GM18507 (cell line): ENCODE measurements around the gene RAB34.
"Not testable (repeated sequence)": the region's sequence is repeated elsewhere in the genome, so short reads cannot be mapped to it uniquely, and the experiment has no call there.

ENCODE experiments used
- DNase-seq: peaks from one replicate; pipeline ENCODE4 v3.0.0; 2011; ENCODE audit warnings: low read depth; ENCODE audit not compliant: insufficient read length; ENCODE audit errors: extremely low spot score
- FAIRE-seq: peaks from 2 replicates; lab custom pipeline; 2011; peaks lifted over from hg19 to GRCh38; lab: Jason Lieb, UNC

Gene RAB34

DNA sequence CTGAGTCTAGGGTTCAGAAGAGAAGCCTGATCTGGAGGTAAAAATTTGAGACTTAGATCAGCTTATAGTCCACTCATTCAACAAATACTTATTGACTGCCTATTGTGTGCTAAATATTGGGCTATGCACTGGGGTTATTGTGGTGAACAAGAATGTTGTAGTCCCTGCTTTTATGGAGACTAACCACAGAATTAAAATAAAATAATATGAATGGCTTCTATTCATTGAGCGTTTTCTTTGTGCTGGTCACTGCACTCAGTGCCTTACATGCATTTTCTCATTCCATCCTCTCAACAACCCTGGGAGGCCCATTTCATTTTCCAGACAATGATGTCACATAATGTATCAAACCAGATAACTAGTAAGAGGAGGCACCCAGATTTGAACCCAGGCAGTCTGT, 15.7 kb upstream of the RAB34 start:
- DNase-seq (no peak), FAIRE-seq (no peak)

DNA sequence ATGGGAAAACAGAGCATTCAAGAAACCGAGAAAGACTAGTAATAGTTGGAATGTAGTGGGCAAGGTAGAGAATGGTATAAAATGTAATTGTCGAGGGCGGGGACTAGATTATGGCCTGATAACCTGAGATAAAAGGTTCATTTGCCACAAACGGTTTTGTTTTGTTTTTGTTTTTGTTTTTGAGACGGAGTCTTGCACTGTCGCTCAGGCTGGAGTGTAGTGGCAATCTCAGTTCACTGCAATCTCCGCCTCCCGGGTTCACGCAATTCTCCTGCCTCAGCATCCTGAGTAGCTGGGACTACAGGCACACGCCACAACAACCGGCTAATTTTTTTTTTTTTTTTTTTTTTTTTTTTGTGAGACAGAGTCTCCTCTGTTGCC, 12.3 kb upstream of the RAB34 start:
- FAIRE-seq (no peak), DNase-seq (no peak)

DNA sequence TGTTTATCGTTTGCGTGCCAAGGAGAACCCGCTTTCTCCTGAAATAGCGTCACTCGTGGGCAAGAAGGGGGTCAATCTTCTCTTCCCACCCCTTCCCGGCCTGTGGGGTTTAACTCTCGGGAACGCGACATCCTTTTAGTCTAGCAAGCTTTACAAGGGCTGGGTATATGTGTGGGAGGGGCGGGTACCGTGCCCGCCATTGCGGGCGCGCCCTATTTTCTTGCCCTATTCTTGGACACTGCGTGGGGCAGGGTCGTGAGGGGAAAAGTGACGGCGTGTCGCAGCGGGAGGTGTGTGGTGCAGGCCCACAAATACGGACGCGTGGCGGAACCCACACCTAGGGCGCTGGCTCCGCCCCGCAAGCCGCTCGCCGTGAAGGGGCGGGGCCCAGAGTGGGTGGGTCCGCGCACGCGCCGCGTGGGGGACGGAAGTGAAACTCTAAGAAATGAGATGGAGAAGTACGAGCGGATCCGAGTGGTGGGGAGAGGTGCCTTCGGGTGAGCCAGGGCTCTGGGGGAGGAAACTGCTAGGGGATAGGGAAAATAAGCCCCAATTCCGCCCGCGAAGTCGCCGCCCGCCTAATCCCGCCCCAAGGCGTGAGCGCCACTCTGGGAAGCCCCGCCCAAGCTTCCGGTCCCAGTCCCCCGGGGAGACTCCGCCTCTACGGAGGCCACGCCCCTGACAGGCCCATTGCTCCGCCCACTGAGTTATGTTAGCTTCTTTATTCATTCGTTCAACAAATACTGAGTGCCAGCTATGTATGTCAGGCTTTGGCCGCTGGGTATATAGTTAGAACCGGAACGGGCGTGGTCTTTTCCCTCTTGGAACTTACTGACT, 10.9 kb upstream of the RAB34 start, which contains the start of gene NEK8:
Gene NEK8, plus strand, starts transcription at position 425 of the 837 bp plus-strand sequence. Its CDS starts 26 bp downstream, at position 451.
- FAIRE-seq: no peak
- peak; percentile 67 for DNase-seq

DNA sequence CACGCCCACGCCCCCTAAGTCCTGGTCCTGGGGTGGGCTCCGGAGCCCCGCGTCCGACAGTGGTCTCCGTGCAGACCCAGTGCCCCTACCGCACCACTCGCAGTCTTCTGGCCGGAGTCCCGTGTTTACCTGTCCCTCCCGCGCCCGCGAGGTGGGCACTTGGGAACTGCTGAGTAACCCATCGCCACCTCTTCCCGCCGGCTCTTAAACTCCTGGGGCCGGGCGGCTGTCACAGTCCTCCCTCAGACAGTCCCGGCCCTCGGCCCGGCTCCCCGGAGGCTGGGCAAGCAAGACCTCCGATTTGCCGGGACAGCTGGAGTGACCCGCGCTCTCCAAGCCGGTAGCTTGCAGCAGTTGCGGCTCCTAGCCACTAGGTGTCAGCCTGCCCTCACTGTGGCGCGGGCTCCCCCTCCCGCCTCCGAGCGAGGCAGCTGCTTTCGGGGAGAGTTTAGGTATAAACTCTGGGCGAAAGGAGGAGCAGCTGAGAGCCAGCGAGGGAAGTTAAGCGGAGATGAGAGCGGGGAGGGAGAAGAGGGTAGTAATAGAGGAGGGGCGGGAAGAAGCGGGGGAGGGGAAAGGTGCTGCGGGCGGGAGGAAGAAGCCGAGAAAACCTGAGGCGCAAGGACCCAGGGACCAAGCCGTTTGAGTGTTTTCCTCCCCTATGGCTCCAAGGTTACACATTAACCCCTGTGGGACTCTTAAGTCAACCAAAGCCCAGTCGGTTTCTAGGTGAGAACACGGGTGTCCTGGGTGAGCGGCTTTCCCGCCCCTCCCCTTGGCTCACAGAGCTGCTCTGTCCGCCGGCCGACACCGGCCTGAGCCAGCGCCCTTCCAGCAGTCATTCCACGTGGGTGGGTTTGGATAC, 9.2 kb upstream of the RAB34 start:
- peak; percentile 92 for FAIRE-seq
- DNase-seq: peak; percentile 68

DNA sequence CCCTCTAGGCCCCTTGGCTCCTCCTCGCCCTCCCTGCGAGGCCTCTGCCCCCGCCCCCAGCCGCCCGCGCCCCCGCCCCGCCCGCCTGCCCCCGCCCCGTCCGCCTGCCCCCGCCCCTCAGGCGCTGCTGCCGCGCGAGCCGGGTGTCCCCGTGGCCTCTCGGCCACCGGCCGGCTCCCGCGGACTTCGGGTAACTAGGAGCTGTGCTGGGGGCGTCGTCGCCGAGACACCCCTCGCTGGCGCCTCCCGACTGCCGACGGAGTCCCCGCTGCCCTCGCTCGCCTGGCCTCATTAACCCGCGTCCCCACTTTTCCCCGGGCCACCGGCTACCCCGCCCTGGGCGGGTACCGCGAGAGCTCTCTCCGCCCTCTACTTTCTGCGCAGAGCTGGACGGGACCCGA, 8.6 kb upstream of the RAB34 start, which contains the start of gene TLCD1:
Gene TLCD1, minus strand, starts transcription at position 8 of the 401 bp plus-strand sequence. CDS start 136 bp downstream, outside the sequence.
- FAIRE-seq (no peak), DNase-seq (no peak)

DNA sequence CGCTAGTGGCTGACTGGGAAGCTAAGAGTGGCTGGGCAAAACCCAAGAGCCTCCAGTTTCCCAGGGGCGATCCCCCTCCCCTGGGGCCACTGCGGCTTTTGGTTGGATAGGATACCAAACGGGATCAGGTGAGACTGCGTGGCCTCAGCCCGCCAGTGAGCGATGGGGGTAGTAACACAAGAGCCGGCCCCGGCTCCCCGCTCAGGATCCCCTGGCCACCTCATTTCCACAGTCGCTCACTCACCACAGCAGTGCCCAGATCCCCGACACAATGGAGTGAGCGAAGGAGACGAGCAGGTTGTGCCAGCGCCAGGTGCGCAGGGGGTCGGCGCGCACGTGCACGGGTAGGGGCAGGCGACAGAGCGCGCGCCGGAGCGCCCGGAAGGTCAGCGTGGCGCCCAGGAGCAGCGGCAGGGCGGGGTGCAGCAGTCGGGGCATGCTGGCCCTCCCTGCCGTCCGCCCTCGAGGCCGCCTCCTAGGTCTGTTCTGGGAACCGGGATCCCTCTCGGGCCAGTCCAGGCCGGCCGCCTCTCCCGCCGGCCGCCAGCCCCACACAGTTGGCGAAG, 8.1 kb upstream of the RAB34 start:
- FAIRE-seq (no peak), DNase-seq (no peak)

DNA sequence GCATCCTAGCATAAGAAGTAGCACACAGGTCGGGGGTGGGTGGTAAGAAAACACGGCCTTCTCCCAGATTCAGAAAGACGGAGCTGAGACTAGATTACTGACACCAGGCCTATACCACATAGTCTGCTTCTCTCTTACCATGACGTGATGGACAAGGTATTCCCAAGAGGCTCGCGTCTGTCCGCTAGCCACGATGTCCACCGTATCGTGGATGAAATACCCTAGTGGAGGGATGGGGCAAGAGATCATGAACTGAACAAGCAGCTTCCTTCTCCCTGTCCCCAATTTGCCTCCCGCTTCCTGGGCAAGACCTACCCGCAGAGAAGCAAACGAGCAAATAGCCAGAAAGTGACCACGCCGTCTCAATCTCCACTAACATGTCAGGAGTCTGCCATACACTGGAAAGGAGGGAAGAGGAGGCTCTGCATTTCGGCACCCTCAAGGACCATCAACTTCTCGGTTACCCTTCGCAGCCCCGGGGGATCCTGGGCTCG, 7.5 kb upstream of the RAB34 start:
- FAIRE-seq: peak; percentile 60
- no peak for DNase-seq

DNA sequence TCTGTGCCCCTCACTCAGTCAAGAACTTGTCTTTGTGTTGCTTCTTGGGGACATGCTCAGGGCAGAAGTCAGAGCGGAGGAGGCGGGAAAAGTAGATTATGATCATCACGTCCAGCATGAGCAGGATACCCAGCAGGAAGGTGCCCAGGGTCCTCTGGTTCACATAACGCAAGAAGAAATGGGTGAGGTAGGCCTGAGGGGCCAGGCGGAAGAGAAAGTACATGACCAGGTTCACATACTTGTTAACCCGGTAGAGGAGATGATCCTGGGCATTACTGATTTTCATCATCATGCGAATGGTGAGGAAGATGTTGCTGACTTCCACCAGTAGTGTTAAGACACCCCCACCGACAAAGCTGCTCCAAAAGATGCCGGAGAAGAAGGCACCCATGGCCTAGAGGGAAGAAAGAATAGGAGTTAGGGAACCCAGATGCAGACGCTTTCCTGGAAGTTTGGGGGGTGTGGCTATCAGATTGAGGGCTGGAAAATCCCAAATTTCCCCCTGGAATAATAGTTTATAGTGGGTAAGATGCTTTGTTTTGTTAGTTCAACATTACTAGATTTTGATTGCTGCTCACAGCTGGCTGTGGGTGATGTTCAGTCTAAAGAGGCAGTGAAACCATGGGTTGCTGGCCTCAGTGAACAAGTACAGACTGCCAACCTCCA, 7.0 kb upstream of the RAB34 start:
- FAIRE-seq (no peak), DNase-seq (no peak)

DNA sequence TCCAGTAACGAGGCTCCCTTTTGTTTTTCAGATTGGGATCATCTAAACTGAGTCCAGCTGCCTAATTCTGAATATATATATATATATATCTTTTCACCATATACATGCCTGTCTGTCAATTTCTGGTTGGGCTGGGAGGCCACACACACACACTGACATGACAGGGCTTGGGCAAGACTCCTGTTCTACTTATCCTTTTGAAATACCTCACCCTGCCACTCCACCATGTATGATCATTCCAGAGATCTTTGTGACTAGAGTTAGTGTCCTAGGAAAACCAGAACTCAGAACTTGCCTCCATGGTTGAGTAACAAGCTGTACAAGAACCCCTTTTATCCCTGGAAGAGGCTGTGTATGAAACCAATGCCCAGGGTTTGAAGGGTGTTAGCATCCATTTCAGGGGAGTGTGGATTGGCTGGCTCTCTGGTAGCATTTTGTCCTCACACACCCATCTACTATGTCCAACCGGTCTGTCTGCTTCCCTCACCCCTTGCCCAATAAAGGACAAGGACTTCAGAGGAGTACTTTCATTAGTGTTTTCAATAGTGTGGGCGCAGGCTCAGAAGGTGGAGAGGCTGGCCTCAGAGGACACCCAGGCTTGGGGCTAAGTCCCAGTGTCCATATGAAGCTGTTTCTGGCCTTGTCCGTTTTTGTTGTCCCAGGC, 6.3 kb upstream of the RAB34 start:
- not testable (repeated sequence) for FAIRE-seq

DNA sequence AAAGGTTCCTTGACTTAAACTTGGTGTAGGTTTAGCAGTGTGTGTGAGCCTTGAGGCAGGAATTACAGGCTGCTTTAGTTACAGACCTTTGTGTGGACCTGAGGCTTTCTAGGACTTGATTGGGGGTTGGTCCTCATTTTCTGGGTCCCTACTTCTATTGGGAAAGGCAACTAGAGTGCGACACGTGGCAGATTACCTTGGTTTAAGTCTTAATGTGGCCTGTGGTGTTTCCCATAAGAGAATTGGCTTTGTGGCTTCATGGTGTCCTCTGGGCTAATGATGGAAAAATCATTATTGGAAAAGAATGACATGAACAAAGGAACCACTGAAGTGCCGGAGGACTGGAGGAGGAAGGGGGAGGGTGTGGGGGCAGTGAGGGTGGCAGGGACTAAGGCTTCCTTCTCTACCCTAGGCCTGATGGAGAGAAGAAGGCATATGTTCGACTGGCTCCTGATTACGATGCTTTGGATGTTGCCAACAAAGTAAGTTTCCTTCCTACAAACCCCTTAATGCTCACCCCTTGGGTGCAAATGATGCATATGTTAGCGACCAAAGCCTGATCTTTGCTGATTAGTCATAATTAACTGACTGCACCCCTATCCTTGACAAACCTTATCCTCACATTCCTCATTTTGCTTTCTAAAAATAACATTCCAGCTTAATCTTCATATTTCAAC, 5.6 kb upstream of the RAB34 start:
- FAIRE-seq (no peak), DNase-seq (no peak)

More for the DNA sequence above, 6.3 kb upstream of the RAB34 start:
- DNase-seq: not testable (repeated sequence)

DNA sequence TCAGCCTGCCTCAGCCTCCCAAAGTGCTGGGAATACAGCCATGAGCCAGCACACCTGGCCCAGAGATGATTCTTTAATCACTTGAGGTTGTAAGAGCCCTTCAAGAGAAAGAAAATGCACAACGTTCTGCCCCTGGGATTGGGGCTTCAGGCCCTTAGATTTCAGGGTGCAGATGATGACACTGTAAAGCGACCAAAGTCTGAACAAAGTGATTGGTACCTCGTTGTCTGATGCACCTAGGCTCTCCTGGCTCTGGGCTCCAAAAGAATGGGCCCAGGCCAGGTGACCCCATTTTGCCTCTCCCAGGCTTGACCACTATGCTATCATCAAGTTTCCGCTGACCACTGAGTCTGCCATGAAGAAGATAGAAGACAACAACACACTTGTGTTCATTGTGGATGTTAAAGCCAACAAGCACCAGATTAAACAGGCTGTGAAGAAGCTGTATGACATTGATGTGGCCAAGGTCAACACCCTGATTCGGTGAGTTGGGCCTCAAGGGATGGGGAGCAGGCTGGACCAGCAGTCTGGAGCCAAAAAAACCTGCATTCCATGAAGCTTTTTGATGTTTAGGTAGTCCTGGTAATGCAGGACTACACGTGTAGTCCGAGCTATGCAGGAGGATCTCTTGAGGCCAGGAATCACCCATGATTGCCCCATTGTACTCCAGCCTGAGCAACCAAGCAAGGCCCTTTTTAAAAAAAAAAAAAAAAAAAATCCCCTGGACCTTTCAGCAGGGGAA, 4.9 kb upstream of the RAB34 start:
- no peak for DNase-seq
- no peak for FAIRE-seq

DNA sequence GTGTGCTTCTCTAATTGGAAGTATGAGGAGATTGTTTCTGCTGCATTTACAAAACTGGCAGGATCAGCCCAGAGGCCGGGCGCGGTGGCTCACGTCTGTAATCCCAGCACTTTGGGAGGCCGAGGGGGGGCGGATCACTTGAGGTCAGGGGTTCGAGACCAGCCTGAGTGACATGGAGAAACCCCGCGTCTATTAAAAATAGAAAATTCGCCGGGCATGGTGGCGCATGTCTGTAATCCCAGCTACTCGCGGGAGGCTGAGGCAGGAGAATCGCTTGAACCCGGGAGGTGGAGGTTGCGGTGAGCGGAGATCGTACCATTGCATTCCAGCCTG, 3.3 kb upstream of the RAB34 start:
- DNase-seq, FAIRE-seq: not testable (repeated sequence)

DNA sequence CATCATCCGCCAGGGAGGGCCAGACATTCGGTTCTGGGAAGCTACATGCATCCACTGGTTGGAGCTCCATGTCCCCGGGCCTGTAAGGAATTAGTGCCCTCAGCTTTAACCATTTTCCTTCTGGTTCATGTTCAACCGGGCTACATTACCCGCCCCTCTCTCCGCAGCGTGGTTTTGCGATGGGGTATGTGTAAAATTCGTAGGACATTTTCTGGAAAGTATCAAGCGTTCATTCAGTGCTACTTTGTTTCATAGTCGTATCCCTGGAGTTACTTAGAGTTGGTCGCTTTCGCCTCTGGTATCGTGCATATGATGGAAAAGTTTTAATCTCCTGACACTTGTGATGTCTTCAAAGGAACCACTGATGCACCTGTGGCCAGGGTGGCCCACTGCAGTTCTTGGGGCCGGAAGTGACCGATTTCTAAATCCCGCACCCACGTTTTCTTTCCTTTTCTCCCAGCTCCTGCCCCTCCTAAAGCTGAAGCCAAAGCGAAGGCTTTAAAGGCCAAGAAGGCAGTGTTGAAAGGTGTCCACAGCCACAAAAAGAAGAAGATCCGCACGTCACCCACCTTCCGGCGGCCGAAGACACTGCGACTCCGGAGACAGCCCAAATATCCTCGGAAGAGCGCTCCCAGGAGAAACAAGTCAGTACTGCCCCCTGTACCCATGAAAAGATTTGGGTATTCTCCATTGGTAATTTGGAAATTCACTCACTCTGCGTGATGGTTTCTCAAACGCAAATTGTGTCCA, 2.8 kb upstream of the RAB34 start:
- FAIRE-seq (no peak), DNase-seq (no peak)

DNA sequence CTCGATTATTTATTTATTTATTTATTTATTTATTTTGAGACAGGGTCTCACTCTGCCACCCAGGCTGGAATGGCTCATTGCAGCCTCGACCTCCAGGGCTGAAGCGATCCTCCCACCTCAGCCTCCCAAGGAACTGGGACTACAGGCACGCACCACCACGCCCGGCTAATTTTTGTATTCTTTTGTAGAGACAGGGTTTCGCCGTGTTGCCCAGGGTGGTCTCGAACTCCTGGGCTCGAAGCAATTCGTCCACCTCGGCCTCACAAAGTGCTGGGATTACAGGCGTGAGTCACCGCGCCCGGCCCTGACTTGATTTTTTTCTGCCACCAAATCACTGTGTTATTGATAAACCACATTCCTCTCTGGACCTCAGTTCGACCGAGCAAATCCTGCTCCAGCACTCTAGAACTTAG, 1.4 kb upstream of the RAB34 start:
- DNase-seq (no peak), FAIRE-seq (no peak)

DNA sequence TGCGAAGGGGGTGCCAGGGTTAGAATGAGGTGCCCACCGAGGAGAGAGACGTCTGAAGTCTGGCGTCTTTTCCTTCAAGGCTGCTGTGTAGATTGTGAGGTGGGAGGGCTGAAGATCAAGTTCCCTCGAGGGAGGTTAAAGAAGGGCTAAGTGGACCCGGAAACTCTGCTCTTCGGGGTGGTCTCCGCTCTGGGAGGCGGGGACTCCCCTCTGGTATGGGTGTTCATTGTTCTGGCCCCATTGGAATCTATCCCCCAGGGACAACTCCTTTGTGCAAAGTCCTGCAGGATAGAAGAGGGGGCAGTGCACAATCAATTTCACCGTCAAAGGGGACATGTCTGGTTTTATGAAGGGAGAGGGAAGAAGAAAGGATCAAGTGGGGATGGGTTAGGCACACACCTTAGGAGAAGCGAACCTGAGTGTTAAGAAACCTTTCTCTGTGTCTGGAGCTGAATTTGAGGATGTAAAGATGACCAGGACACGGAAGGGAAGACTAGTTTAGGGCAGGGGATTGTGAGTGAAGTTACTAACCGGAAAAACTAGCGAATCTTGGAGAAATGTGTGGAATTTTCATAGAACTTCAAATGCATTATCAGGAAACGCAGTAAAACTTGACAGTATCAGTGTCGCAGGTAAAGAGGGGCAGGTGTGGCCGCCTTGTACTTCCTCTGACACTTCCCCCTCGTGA, 809 bp upstream of the RAB34 start:
- no peak for DNase-seq
- FAIRE-seq: no peak

DNA sequence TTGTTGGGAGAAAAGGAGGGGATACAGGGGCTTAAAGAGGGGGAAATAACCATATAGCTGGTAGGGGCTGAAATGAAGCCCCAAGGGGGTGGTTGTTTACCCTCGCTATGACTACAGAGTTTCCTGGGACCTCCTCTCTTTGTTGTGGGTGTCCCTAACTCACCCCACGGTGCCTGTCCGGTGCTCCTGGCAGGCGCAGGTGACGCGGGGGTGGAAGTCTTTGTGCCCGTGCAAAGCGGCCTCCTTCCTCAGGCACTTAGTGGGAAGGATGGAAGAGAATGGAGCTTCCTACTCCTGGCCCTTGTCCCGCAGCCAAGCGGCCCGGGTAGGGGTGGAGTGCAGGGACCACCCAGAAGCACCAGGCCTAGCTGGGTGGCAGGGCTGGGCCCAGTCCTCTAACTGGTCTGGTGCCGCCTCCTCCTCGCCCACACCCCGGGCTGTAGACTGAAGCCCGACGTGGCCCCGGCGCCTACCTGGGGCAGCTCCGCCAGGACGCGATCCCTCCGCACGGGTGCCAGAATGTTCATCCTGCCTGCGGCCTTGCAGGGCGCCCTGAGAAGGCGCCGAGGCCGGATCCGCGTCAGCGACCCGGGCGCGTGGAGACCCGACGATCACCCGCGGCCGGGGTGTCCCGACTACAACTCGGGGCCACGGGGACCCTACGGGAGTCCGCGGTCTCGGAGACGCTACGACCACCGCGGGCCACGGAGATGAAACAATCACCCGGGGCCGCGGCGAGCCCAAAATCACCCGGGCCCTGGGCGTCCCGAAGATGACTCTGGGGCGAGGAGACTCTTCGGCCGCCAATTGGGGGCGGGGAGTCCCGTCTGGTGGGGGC, 709 bp downstream of the RAB34 start:
- FAIRE-seq (no peak), DNase-seq (no peak)
